Measurements from ENCODE around the gene VIL1. TPM values are rescaled to one million over a fixed set of nuclear protein-coding genes. Genes with fewer than 3 reads are reported as not detected.

Gene VIL1
- total and polyA plus RNA-seq, 2 of the 8 experiments (the other 6 are each of a cell fraction or from before 2014, with no cell fraction given): 6.2 to 7.0 TPM

GRCh38 chr2:218474527-218474926 lies 55.6 kb downstream of the VIL1 start:
- H3K23ac ChIP-seq (ENCODE audit: insufficient read length): no peak overlapping the region
- no peak overlapping the region for H3K9ac ChIP-seq (replicated peaks in 1 of 4; ENCODE audit: extremely low read depth in 1 of 4, low read depth in 3 of 4, low read length in 3 of 4)
- H3K23me2 ChIP-seq (ENCODE audit: low read depth, low read length): no peaks in the 10 kb centered on the region
- no peak overlapping the region for H4K5ac ChIP-seq (ENCODE audit: insufficient read length, low read depth, low read length)
- no peak overlapping the region for H2BK20ac ChIP-seq (ENCODE audit: low read length)
- POLR2A ChIA-PET (ENCODE audit: partially characterized antibody): no interaction called here
- CTCF ChIA-PET (ENCODE audit: partially characterized antibody): interaction anchor here (0.9 to 1.5 kb wide), 3 partner anchors 8 to 69 kb away, joined by 3 to 4 read pairs (median 3); no protein-coding TSS in a partner anchor
- no peak overlapping the region for H2BK15ac ChIP-seq (ENCODE audit: low read length)
- no peaks in the 10 kb centered on the region for H4K20me1 ChIP-seq (replicated peaks in 1 of 2; ENCODE audit: control insufficient read depth in 1 of 2, insufficient read depth in 2 of 2, low read length in 2 of 2)
- H2BK12ac ChIP-seq (ENCODE audit: low read depth, low read length): no peak overlapping the region
- DNase-seq (ENCODE audit: low read depth in 1 of 2, low spot score in 2 of 2): no peak
- FAIRE-seq: no peak
- H3K27ac ChIP-seq (ENCODE audit: low read depth, low read length): no peak overlapping the region
- H3K79me2 ChIP-seq (ENCODE audit: control insufficient read depth in 1 of 2, insufficient read depth in 2 of 2, low read length in 2 of 2): no peaks in the 10 kb centered on the region
- no peaks in the 10 kb centered on the region for H3K79me1 ChIP-seq (ENCODE audit: low read depth, low read length)
- no peak overlapping the region for H3K18ac ChIP-seq (ENCODE audit: extremely low read depth, low read length)
- H2BK5ac ChIP-seq (ENCODE audit: low read depth, low read length): no peak overlapping the region
- H4K91ac ChIP-seq (replicated peaks; ENCODE audit: insufficient read length, low read length): no peak overlapping the region
- 88% methylated on average over 3 of the region's 3 CpGs; no CpG with 5 or more reads in 1 of the 2 experiments for WGBS, 2 experiments (ENCODE audit: extremely low coverage in 1 of 2, insufficient coverage in 1 of 2, insufficient read length in 1 of 2, insufficient replicate concordance in 2 of 2, low coverage in 1 of 2, low lambda C conversion rate in 2 of 2, missing lambda C conversion rate in 1 of 2)
- no peak overlapping the region for H2AK5ac ChIP-seq (ENCODE audit: low read depth, low read length)
- H3K4ac ChIP-seq (replicated peaks; ENCODE audit: insufficient read length, low read depth, low read length): no peak overlapping the region
- no peak overlapping the region for H3K14ac ChIP-seq (ENCODE audit: insufficient read length)
- no peaks in the 10 kb centered on the region for H3K4me1 ChIP-seq (replicated peaks in 1 of 4; ENCODE audit: control insufficient read depth in 3 of 4, insufficient read depth in 4 of 4, low read length in 3 of 4)
- H4K8ac ChIP-seq (ENCODE audit: extremely low read depth, insufficient read depth, low read length): no peak overlapping the region
- H3K27me3 ChIP-seq (replicated peaks in 1 of 4; ENCODE audit: control insufficient read depth in 3 of 4, extremely low read depth in 1 of 4, insufficient read depth in 3 of 4, low read length in 3 of 4): no peaks in the 10 kb centered on the region
- H3K56ac ChIP-seq (replicated peaks; ENCODE audit: insufficient read length, low read depth, low read length): no peak overlapping the region
- no peak overlapping the region for H2BK120ac ChIP-seq (replicated peaks; ENCODE audit: low read depth, low read length)
- no peaks in the 10 kb centered on the region for H3K9me3 ChIP-seq (ENCODE audit: insufficient read depth in 2 of 2, low read depth in 1 of 2, low read length in 1 of 2)
- peaks cover 13 to 44% (median 28%) of the 10 kb centered on the region in 4 experiments for H3K36me3 ChIP-seq (ENCODE audit: control insufficient read depth in 2 of 4, insufficient read depth in 4 of 4, low read length in 3 of 4)
- H2AFZ ChIP-seq (ENCODE audit: low read length): no peak overlapping the region
- H3K4me3 ChIP-seq (ENCODE audit: extremely low read depth in 1 of 4, insufficient read depth in 2 of 4, low read depth in 3 of 4, low read length in 4 of 4): no peak overlapping the region
- H3K4me2 ChIP-seq (ENCODE audit: insufficient read depth in 1 of 2, low read depth in 2 of 2, low read length in 2 of 2): no peak overlapping the region
- TF ChIP-seq POLR2A (IDR thresholded peaks at IDR 0.05; ENCODE audit: control extremely low read depth in 1 of 2, low read depth in 2 of 2, low read length in 2 of 2) (no peak), GABPA (IDR thresholded peaks at IDR 0.05; ENCODE audit: borderline replicate concordance, insufficient read depth, low read length) (no peak), RNF2 (IDR thresholded peaks at IDR 0.05; ENCODE audit: borderline replicate concordance, low read depth, low read length, missing control alignments, poor library complexity, severe bottlenecking) (no peak), ATF2 (IDR thresholded peaks at IDR 0.05; ENCODE audit: low read length) (no peak)
